GM12875 (cell line): ENCODE measurements around the gene RMND1.
"Not testable (repeated sequence)": the region's sequence is repeated elsewhere in the genome, so short reads cannot be mapped to it uniquely, and the experiment has no call there.

Source experiments
- H3K4me3 ChIP-seq: one replicate; pipeline ENCODE4 v1.5.1; 2011; ENCODE audit warnings: low read depth, low read length, control low read depth
- CTCF ChIP-seq: IDR thresholded peaks from 2 replicates; pipeline ENCODE4 v1.5.1; 2011; ENCODE audit warnings: low read depth, mild to moderate bottlenecking, control low read depth, inconsistent platforms, low read length, moderate library complexity, borderline replicate concordance; ENCODE audit not compliant: insufficient read depth

Gene RMND1

GRCh38 chr6:151481786-151482185, 29.9 kb upstream of the RMND1 start:
- TF ChIP-seq CTCF: no peak
- no peak overlapping the region for H3K4me3 ChIP-seq

GRCh38 chr6:151478670-151479069, 26.7 kb upstream of the RMND1 start:
- H3K4me3 ChIP-seq: no peak overlapping the region
- TF ChIP-seq CTCF: no peak

- no peak overlapping the region for H3K4me3 ChIP-seq
- TF ChIP-seq CTCF: no peak
These were observed 25.8 kb upstream of the RMND1 start for GRCh38 chr6:151477726-151478125.

- no peak overlapping the region for H3K4me3 ChIP-seq
- TF ChIP-seq CTCF: peak; percentile 51; the same call in 1 of the 2 replicates
These were observed 24.0 kb upstream of the RMND1 start for GRCh38 chr6:151475653-151476523.

GRCh38 chr6:151464702-151465101, 12.8 kb upstream of the RMND1 start:
- no peak for TF ChIP-seq CTCF
- no peak overlapping the region for H3K4me3 ChIP-seq

- H3K4me3 ChIP-seq: no peak overlapping the region
- TF ChIP-seq CTCF: no peak
These were observed 9.7 kb upstream of the RMND1 start for GRCh38 chr6:151461673-151462072.

GRCh38 chr6:151455751-151456398, 3.9 kb upstream of the RMND1 start:
- not testable (repeated sequence) for H3K4me3 ChIP-seq
